Activated CD8-positive, alpha-beta memory T cell treated with anti-CD3 and anti-CD28 coated beads, Interleukin-2, amount 50 U/mL, for 1 hour (primary cell): ENCODE results near the gene SOX12.
"Not testable (repeated sequence)": the region's sequence is repeated elsewhere in the genome, so short reads cannot be mapped to it uniquely, and the experiment has no call there.

ENCODE experiments used
- DNase-seq: peaks from one replicate; pipeline ENCODE4 v3.0.0-alpha.2; 2020; ENCODE audit errors: extremely low read depth

SOX12 gene

DNA sequence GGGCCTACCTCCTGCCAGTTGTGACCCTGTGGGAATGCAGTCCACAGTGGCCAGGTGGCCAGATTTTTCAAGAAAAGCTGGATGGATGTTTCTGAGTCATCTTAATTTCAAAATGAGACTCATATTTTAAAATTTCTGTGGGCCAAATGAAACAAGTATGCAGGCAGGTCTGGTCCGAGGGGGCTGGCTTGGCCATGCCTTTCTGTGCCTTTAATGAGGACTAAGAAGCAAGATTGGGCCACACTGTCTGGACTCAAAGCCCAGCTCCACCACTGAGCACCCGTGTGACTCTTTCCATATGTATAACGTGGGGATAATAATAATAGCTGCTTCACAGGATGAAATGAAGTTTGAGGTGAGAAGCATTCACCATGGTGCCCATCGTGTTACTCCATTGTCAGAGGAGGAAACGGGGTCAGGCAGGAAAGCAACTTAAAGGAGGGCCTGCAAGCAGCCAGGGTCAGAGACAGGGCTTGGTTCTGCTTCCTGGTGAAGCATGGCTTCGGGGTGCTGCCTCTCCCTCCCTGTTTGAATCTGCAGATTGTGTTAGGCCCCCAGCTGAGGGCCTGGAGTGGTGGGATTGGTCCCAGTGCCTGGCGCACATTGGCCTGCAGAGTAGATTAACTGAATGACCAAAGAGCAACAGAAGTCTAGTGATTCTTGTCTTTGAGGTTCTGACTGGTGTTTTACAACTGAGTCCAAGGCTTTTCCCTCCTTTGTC lies 3.8 kb downstream of the SOX12 start:
- no peak for DNase-seq

- DNase-seq, result no peak
These were observed 4.5 kb downstream of the SOX12 start for GRCh38 chr20:329851-330232.

DNA sequence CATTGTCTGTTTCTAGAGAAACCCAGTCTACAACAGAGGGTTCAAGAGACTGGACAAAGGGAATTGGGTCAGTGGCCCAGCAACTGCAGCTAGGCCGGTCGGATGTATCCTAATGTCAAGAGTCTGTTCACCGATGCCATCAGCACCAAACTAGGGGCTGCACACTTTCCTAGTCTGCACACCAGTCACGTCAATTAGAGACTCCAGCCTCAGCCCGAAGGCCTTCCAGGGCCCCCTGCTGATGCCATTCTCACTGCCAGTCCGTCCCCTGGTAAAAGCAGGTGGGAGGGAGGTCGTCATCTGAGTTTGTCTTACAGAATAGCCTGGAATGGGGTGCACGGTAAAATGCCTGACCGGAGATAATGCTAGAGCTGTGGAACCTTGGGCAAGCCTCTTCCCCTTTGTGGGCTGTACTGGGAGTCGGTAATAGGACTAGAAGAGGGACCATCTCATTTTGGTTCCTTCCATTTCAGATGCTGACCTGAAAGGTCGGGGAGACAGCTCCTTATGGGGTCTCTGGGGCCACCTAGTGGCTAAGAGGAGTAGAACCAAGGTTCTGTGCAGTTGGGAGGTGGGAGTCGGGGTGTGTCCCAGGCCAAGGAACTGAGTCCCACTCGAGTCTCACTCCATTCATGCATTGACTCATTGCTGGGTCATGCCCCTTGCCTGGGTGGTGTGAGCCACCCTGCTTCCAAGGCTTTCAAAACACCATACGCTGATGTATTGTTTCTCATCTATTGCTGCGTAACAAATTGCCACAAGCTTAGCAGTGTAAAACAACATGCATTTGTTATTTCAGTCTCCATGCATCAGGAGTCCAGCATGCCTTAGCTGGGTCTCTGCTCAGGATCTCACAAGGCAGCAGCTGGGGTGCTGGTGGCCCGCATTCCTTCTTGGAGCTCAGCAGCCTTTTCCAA lies 5.1 kb downstream of the SOX12 start:
- DNase-seq, result no peak

GRCh38 chr20:334578-334977 lies 9.2 kb downstream of the SOX12 start:
- no peak for DNase-seq

DNA sequence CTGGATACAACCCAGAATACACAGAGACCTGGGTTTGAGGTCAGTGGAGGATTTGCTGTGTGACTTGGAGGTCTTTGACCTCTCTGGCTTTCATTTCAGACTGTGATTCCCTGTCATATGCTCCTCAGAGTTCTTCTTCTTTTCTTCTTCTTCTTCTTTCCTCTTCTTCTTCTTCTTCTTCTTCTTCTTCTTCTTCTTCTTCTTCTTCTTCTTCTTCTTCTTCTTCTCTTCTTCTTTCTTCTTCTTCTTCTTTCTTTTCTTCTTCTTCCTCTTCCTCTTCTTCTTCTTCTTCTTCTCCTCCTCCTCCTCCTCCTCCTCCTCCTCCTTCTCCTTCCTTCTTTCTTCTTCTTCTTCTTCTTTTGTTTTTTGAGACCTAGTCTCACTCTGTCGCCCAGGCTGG lies 10.7 kb downstream of the SOX12 start:
- DNase-seq, result not testable (repeated sequence)

DNA sequence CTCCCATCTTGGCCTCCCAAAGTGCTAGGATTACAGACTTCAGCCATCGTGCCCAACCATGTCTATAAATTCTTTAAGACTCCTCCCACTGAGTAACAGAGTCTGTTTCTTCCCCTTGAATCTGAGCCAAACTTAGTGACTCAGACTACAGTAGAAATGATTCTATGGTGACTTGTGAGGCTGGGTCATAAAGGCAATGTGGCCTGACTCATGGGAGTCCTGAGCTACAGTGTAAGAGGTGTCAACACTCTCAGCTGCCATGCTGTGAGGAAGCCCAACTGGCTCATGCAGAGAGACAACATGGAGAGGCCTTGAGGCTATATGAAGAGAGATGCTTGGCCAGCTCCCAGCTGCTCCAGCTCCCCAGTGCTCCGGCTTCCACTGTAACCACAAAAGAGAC lies 16.3 kb downstream of the SOX12 start:
- DNase-seq, result no peak

DNA sequence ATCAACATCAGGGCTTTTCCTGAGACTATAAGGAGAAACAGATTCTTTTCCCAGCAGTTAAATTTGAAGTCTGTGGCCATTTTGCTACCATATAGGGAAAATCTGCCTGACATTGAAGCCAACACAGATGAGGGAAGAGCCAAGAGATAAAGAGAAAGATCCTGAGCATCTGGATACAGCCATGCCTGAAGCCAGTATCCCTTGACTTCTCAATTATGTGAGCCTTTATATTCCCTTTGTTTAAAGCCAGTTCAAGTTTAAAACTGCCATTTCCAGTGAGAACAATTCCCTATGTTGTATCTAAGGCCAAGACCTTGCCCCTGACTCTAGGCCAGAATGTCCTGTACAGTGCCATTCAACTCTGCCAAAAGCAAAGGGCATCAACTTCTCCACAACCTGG lies 17.8 kb downstream of the SOX12 start:
- DNase-seq, result no peak

DNA sequence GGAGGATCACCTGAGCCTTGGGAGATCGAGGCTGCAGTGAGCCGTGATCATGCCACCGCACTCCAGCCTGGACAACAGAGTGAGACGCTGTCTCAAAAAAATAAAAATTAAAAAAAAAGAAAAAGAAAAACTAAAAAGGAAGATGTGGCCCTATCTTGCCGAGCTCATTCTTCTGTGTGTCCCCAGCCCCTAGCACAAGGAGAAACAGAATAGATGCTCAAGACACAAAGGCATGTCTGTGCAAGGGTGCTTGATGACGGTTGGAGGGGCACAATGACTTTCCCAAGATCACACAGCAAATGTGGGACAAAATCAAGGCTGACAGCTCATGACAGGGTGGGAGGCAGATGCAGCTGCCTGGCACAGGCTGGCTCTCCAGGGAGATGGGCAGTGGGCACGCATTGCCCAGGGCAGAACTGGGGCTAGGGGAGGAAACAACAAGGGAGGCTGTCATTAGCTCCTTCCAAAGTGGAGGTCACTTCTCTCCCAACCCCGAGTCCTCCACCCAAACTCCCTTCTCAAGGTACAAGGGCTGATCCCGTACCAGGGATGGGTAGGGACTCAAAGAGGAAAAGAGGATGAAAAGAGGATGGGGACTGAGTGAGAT lies 20.8 kb downstream of the SOX12 start:
- DNase-seq, result no peak

- DNase-seq, result no peak
These were observed 21.4 kb downstream of the SOX12 start, which contains the start of gene NRSN2 for GRCh38 chr20:346640-347316. Gene NRSN2 (plus strand): TSS chr20:347111. CDS start chr20:349644, 2,533 bp downstream.

DNA sequence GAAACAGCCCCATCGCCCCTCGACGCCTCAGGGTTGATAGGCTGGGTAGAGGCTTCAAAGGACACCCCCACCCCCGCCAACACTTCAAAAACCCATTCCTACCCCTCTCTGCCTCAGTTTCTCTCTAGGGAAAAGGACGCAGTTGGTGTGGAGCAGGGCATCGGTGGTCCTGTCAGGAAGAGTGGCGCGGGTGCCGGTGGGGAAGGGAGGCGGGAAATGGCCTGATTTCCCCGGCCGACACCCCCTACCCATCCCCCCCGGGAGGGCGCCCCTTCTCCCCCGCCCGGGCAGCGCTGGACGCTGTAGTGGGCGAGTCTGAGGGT lies 21.9 kb downstream of the SOX12 start:
- no peak for DNase-seq

DNA sequence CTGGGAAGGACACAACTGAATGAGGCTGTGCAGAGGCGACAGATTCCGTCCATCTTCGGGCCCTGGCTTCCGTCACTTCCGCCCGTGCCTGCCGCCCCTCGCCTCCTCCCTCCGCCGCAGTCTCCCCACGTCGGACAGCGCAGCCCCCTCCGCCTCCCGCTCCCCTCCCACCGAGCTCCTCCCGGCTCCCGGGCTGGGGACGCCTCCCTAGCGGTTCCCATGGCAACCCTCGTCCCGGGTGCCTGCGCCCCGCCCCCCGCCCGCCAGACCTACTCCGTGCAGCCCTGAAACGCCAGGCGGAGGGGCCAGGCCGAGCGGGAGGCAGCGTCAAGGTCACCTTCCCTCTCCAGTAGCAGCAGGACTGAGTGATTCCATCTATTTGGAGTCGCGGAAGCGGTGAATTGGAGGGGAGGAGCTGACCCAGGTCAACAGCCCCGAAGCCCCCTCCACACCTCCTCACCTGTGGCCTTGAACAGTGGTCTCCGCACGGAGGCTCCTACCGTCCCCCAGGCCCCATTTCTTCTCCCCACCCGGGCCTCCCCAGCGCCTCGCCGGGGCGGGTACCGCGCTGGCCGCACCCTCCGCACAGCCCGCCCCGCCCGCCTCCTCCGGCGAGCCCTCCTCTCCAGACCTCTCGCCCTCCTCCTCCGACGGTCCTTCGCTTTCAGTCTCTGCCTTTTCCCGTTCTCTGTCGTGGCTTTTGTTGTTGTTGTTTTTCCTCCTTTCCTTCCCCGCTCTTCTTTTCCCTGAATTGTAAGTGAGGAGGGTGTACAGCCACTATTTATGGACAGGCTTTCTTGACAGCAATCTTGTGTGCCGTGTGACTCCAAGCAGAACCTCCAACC lies 22.5 kb downstream of the SOX12 start:
- DNase-seq, result no peak

GRCh38 chr20:348972-349841 lies 23.9 kb downstream of the SOX12 start:
- no peak for DNase-seq

- no peak for DNase-seq
These were observed 27.8 kb downstream of the SOX12 start for GRCh38 chr20:353166-353565.

GRCh38 chr20:354298-354977 lies 29.1 kb downstream of the SOX12 start:
- DNase-seq, result peak; percentile 48

DNA sequence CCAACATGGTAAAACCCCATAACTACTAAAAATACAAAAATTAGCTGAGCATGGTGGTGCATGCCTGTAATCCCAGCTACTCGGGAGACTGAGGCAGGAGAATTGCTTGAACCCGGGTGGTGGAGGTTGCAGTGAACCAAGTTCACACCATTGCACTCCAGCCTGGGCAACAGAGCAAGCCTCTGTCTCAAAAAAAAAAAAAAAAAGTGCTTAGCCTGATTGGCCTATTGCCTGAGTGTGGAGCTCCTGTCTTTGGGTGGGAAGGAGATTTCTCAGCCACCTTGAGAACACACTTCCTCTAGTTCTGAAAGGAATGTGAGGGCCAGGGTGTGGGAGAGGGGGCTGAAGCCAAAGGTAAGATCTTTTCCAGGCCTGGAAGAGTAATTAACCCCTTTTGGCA lies 30.8 kb downstream of the SOX12 start:
- not testable (repeated sequence) for DNase-seq

GRCh38 chr20:356745-357144 lies 31.4 kb downstream of the SOX12 start:
- DNase-seq, result no peak

DNA sequence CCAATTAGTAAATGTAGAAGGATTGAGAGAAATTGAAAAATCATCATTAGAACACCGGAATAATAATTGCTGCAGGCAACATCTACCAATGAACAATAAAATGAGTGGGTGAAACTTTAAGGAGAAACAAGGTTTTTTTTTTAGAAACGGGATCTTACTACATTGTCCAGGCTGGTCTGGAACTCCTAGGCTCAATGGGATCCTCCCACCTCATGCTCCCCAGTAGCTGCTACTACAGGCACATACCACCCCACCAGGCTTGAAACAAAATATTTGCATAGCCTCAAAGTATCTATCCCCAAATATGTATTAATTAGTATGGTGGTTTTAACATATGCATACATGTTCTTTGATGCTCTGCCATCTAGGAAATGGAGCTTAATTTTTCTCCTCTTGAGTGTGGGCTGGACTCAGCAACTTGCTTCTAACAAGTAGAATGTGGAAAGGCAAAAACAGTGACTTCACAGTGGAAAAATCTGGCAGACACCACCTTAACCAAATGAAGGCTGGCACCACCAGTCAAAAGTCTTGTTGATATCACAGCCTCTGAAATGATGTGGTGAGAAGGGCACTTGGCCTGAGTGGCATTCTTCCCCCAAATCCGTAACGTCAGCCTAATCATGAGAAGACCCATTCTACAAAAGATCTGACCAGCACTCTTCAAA lies 33.7 kb downstream of the SOX12 start:
- no peak for DNase-seq

GRCh38 chr20:361561-361960 lies 36.2 kb downstream of the SOX12 start:
- DNase-seq, result no peak
